ENCODE measurements around the gene NPFFR1. TPM values are rescaled to one million over a fixed set of nuclear protein-coding genes. Genes with fewer than 3 reads are reported as not detected.
"Not testable (repeated sequence)": the region's sequence is repeated elsewhere in the genome, so short reads cannot be mapped to it uniquely, and the experiment has no call there.

Gene NPFFR1
- total RNA-seq, 1 experiment from 2014 or later: not detected

DNA sequence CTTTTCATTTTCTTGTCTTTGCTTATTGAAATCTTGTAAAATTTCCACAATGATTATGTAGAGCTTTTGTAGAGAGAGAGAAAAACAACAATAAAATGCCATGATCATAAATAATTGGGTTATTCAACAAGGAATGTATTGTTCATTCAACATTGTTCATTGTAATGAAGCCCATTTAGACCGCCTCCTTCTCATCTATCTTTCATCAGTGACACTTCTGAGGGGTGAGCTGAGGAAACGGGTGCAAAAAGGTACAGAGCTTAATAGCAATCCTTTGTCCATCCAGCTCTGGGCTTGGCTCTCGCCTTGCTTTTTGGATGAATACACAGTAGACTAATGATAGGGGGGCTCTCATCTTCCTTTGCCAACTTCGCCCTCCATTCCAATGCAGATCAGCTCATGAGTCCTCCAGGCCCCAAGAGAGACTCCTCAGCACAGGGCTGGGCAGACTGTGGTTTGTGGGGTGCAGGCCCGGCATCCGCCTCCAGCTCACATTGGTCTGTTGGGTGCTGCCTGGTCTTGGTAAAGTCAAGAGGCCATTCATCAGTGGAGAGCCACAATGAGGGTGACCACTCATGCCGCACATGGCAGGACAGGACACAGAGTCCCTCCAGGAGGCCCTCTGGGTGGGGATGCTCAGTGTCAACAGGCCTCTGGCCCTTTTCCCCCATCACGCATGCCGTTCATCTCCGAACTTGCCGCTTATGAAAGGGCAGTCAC, 32.7 kb downstream of the NPFFR1 start:
- no peak for DNase-seq (ENCODE audit: unreplicated experiment)
- Mint-ChIP-seq H3K36me3 (ENCODE audit: insufficient read depth, unreplicated experiment) (no peaks in the 10 kb centered on the region), H3K4me3 (ENCODE audit: unreplicated experiment) (no peak overlapping the region), H3K27ac (ENCODE audit: low read depth, unreplicated experiment) (no peak overlapping the region), H3K27me3 (ENCODE audit: insufficient read depth, unreplicated experiment) (no peaks in the 10 kb centered on the region), H3K9me3 (ENCODE audit: unreplicated experiment) (no peaks in the 10 kb centered on the region), H3K4me1 (ENCODE audit: insufficient read depth, unreplicated experiment) (no peaks in the 10 kb centered on the region)
- TF ChIP-seq, protein P1, sequence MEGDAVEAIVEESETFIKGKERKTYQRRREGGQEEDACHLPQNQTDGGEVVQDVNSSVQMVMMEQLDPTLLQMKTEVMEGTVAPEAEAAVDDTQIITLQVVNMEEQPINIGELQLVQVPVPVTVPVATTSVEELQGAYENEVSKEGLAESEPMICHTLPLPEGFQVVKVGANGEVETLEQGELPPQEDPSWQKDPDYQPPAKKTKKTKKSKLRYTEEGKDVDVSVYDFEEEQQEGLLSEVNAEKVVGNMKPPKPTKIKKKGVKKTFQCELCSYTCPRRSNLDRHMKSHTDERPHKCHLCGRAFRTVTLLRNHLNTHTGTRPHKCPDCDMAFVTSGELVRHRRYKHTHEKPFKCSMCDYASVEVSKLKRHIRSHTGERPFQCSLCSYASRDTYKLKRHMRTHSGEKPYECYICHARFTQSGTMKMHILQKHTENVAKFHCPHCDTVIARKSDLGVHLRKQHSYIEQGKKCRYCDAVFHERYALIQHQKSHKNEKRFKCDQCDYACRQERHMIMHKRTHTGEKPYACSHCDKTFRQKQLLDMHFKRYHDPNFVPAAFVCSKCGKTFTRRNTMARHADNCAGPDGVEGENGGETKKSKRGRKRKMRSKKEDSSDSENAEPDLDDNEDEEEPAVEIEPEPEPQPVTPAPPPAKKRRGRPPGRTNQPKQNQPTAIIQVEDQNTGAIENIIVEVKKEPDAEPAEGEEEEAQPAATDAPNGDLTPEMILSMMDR (IDR thresholded peaks at IDR 0.05; ENCODE audit: unreplicated experiment): no peak
- POLR2A ChIA-PET: no interaction called here
- intact Hi-C loops (cut with micrococcal nuclease): no loop called here
- CTCF ChIA-PET: no interaction called here
- no TSS peak for BruUV-seq (replicated peaks)

DNA sequence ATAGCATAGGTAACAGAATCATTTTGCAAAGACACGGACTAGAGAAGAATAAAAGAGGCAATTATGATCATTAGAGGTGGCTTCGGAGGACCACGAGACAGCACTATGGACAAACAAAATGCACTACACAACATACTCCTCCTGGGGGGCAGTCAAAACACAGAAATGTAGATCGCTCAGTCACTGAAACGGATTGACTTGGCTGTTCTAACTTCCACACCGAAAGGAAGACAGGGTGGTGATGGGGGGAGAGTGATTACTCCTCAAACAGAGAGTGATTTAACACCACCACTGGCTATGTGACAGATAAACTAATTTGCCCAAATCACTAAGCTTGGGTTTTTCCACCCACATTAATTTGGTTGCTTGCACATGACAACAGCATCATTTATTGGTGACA, 36.4 kb downstream of the NPFFR1 start:
- H3K27ac Mint-ChIP-seq (ENCODE audit: low read depth, unreplicated experiment): no peak overlapping the region
- CTCF ChIA-PET: interaction anchor here (0.6 to 0.7 kb wide), 2 partner anchors 43 to 257 kb away, joined by 3 read pairs; no protein-coding TSS in a partner anchor
- BruUV-seq (replicated peaks): no TSS peak

DNA sequence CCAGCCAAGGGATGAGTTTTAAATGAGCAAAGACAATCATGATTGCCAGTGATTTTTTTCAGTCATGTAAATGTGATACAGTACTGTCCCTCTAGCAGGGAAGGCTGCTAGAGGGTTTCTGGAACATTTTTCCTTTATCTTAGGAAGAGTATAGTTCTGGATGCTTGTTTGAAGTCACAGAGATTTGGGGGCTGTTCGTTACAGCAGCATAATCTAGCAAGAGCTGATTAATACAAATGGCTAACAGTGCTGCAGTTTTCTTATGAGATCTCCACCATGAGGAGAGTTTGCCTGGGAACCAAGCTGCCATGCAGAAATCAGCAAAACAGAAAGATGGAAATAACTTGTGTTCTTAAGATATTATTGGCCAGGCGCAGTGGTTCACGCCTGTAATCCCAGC, 42.7 kb downstream of the NPFFR1 start:
- H3K36me3 Mint-ChIP-seq (ENCODE audit: insufficient read depth, unreplicated experiment): no peaks in the 10 kb centered on the region
- peaks cover 12% of the 10 kb centered on the region for H3K27me3 Mint-ChIP-seq (ENCODE audit: insufficient read depth, unreplicated experiment)
- POLR2A ChIA-PET: no interaction called here
- intact Hi-C loops (cut with micrococcal nuclease): no loop called here
- DNase-seq (ENCODE audit: unreplicated experiment): no peak
- CTCF ChIA-PET: interaction anchor here (0.6 kb wide), 1 partner anchor 19 kb away, joined by 3 read pairs; no protein-coding TSS in a partner anchor
- H3K9me3 Mint-ChIP-seq (ENCODE audit: unreplicated experiment): peaks cover 7% of the 10 kb centered on the region
- H3K27ac Mint-ChIP-seq (ENCODE audit: low read depth, unreplicated experiment): no peak overlapping the region
- peaks cover 4% of the 10 kb centered on the region for H3K4me1 Mint-ChIP-seq (ENCODE audit: insufficient read depth, unreplicated experiment)
- no peak overlapping the region for H3K4me3 Mint-ChIP-seq (ENCODE audit: unreplicated experiment)
- no TSS peak for BruUV-seq (replicated peaks)
- TF ChIP-seq, protein P1 (IDR thresholded peaks at IDR 0.05; ENCODE audit: unreplicated experiment): no peak

More for the DNA sequence above, 36.4 kb downstream of the NPFFR1 start:
- DNase-seq (ENCODE audit: unreplicated experiment): no peak
- Mint-ChIP-seq H3K4me3 (ENCODE audit: unreplicated experiment) (no peak overlapping the region), H3K9me3 (ENCODE audit: unreplicated experiment) (no peaks in the 10 kb centered on the region), H3K36me3 (ENCODE audit: insufficient read depth, unreplicated experiment) (no peaks in the 10 kb centered on the region), H3K27me3 (ENCODE audit: insufficient read depth, unreplicated experiment) (peaks cover 12% of the 10 kb centered on the region), H3K4me1 (ENCODE audit: insufficient read depth, unreplicated experiment) (no peaks in the 10 kb centered on the region)
- intact Hi-C loops (cut with micrococcal nuclease): no loop called here
- TF ChIP-seq, protein P1 (IDR thresholded peaks at IDR 0.05; ENCODE audit: unreplicated experiment): no peak
- POLR2A ChIA-PET: interaction anchor here (0.6 kb wide), 1 partner anchor 14 kb away, joined by 3 read pairs; the partner anchor contains the start of gene PPA1

DNA sequence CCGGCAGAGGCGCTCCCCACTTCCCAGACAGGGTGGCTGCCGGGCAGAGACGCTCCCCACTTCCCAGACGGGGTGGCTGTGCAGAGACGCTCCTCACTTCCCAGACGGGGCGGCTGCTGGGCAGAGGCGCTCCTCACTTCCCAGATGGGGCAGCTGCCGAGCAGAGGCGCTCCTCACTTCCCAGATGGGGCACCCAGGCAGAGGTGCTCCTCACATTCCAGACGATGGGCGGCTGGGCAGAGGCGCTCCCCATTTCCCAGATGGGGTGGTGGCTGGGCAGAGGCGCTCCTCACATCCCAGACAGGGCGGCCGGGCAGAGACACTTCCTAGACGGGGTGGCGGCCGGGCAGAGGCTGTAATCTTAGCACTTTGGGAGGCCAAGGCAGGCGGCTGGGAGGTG, 43.8 kb downstream of the NPFFR1 start:
- H3K27me3 Mint-ChIP-seq (ENCODE audit: insufficient read depth, unreplicated experiment); H3K4me3 Mint-ChIP-seq (ENCODE audit: unreplicated experiment); DNase-seq (ENCODE audit: unreplicated experiment); H3K36me3 Mint-ChIP-seq (ENCODE audit: insufficient read depth, unreplicated experiment); H3K4me1 Mint-ChIP-seq (ENCODE audit: insufficient read depth, unreplicated experiment); POLR2A ChIA-PET; intact Hi-C loops (cut with micrococcal nuclease); H3K27ac Mint-ChIP-seq (ENCODE audit: low read depth, unreplicated experiment); H3K9me3 Mint-ChIP-seq (ENCODE audit: unreplicated experiment); BruUV-seq (replicated peaks): not testable (repeated sequence)
- CTCF ChIA-PET: interaction anchor here (0.6 kb wide), 1 partner anchor 13 kb away, joined by 3 read pairs; no protein-coding TSS in a partner anchor

DNA sequence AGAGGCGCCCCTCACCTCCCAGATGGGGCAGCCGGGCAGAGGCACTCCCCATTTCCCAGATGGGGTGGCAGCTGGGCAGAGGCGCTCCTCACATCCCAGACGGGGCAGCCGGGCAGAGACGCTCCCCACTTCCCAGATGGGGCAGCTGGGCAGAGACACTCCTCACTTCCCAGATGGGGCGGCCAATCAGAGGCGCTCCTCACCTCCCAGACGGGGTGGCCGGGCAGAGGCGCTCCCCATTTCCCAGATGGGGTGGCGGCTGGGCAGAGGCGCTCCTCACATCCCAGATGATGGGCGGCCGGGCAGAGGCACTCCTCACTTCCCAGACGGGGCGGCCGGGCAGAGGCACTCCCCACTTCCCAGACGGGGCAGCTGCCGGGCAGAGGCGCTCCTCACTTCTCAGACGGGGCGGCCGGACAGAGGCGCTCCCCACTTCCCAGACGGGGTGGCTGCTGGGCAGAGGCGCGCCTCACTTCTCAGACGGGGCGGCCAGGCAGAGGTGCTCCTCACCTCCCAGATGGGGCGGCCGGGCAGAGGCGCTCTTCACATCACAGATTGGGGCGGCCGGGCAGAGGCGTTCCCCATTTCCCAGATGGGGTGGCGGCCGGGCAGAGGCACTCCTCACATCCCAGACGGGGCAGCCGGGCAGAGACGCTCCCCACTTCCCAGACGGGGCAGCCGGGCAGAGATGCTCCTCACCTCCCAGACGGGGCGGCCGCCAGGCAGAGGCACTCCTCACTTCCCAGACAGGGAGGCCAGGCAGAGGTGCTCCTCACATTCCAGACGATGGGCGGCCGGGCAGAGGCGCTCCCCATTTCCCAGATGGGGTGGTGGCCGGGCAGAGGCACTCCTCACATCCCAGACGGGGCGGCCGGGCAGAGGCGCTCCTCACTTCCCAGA, 44.5 kb downstream of the NPFFR1 start:
- BruUV-seq (replicated peaks); intact Hi-C loops (cut with micrococcal nuclease); H3K9me3 Mint-ChIP-seq (ENCODE audit: unreplicated experiment); H3K4me1 Mint-ChIP-seq (ENCODE audit: insufficient read depth, unreplicated experiment); H3K36me3 Mint-ChIP-seq (ENCODE audit: insufficient read depth, unreplicated experiment); DNase-seq (ENCODE audit: unreplicated experiment); H3K27ac Mint-ChIP-seq (ENCODE audit: low read depth, unreplicated experiment); CTCF ChIA-PET; POLR2A ChIA-PET; H3K4me3 Mint-ChIP-seq (ENCODE audit: unreplicated experiment); H3K27me3 Mint-ChIP-seq (ENCODE audit: insufficient read depth, unreplicated experiment): not testable (repeated sequence)

DNA sequence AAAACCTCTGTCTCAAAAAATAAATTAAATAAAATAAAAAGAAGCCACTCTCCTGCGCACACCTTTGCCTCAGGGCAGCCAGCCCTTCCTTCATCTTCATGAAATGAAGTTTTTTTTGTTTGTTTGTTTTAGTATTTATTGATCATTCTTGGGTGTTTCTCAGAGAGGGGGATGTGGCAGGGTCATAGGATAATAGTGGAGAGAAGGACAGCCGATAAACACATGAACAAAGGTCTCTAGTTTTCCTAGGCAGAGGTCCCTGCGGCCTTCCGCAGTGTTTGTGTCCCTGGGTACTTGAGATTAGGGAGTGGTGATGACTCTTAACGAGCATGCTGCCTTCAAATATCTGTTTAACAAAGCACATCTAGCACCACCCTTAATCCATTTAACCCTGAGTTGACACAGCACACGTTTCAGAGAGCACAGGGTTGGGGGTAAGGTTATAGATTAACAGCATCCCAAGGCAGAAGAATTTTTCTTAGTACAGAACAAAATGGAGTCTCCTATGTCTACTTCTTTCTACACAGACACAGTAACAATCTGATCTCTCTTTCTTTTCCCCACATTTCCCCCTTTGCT, 45.8 kb downstream of the NPFFR1 start:
- DNase-seq (ENCODE audit: unreplicated experiment); H3K27me3 Mint-ChIP-seq (ENCODE audit: insufficient read depth, unreplicated experiment); H3K36me3 Mint-ChIP-seq (ENCODE audit: insufficient read depth, unreplicated experiment); CTCF ChIA-PET; H3K27ac Mint-ChIP-seq (ENCODE audit: low read depth, unreplicated experiment); intact Hi-C loops (cut with micrococcal nuclease); H3K9me3 Mint-ChIP-seq (ENCODE audit: unreplicated experiment); H3K4me3 Mint-ChIP-seq (ENCODE audit: unreplicated experiment); H3K4me1 Mint-ChIP-seq (ENCODE audit: insufficient read depth, unreplicated experiment); BruUV-seq (replicated peaks): not testable (repeated sequence)
- POLR2A ChIA-PET: interaction anchor here (0.6 to 1.0 kb wide), 3 partner anchors 47 to 916 kb away, joined by 3 read pairs; partner anchors contain the start of gene SAR1A

All from MCF 10A (cell line).